WTC11 (cell line): ENCODE data around the gene PLXNB1. TPM values are rescaled to one million over a fixed set of nuclear protein-coding genes. Genes with fewer than 3 reads are reported as not detected.
"Not testable (repeated sequence)": the region's sequence is repeated elsewhere in the genome, so short reads cannot be mapped to it uniquely, and the experiment has no call there.

Experiments
- ATAC-seq: fragments of 200-7000 bp; cut with Tn5 transposase; 2 replicates; pipeline ENCODE4 v1.10.0; 2021; ENCODE audit warnings: mild to moderate bottlenecking, moderate library complexity
- CTCF ChIA-PET: fragments of 300-600 bp; sonication (Branson Sonifier 250); formaldehyde crosslinking; loops from one replicate; lab custom pipeline; 2021; ENCODE audit warnings: antibody characterized with exemption; lab: Charles Lee
- POLR2A ChIA-PET: fragments of 350-600 bp; sonication (Branson Sonifier 250); formaldehyde crosslinking; loops from one replicate; lab custom pipeline; 2021; ENCODE audit warnings: antibody characterized with exemption; lab: Charles Lee
- DNase-seq: peaks from one replicate; pipeline ENCODE4 v3.0.0; 2021; ENCODE audit warnings: low spot score
- H3K27ac Mint-ChIP-seq: 2 replicates; pipeline ENCODE4 v1.8.0; 2021; ENCODE audit warnings: mixed read lengths
- H3K27me3 Mint-ChIP-seq: 2 replicates; pipeline ENCODE4 v1.8.0; 2021; ENCODE audit warnings: low read depth, mild to moderate bottlenecking, moderate library complexity, mixed read lengths
- H3K36me3 Mint-ChIP-seq: 2 replicates; pipeline ENCODE4 v1.8.0; 2021; ENCODE audit warnings: mixed read lengths
- H3K4me1 Mint-ChIP-seq: 2 replicates; pipeline ENCODE4 v1.8.0; 2022; ENCODE audit warnings: mixed read lengths
- H3K4me3 Mint-ChIP-seq: 2 replicates; pipeline ENCODE4 v1.8.0; 2021; ENCODE audit warnings: mild to moderate bottlenecking, moderate library complexity, mixed read lengths
- H3K9me3 Mint-ChIP-seq: 2 replicates; pipeline ENCODE4 v1.8.0; 2021; ENCODE audit warnings: mixed read lengths
- ARID4B ChIP-seq: sonication (generic); formaldehyde crosslinking; IDR thresholded peaks from 2 replicates; pipeline ENCODE4 v1.8.0; 2023; ENCODE audit warnings: missing genetic modification reagents, mild to moderate bottlenecking, borderline replicate concordance
- ATF1 ChIP-seq: sonication (generic); formaldehyde crosslinking; IDR thresholded peaks from 2 replicates; pipeline ENCODE4 v1.8.1; 2023; ENCODE audit warnings: mild to moderate bottlenecking, moderate library complexity, missing genetic modification reagents
- CTCF ChIP-seq: fragments of 200-600 bp; IDR thresholded peaks from 2 replicates; pipeline ENCODE4 v1.8.0; 2022; ENCODE audit warnings: antibody characterized with exemption
- ERG ChIP-seq: fragments of 250-450 bp; sonication (Bioruptor Pico); IDR thresholded peaks from 2 replicates; pipeline ENCODE4 v1.8.0; 2021; ENCODE audit warnings: mild to moderate bottlenecking
- GABPB1 ChIP-seq: sonication (generic); formaldehyde crosslinking; IDR thresholded peaks from 2 replicates; pipeline ENCODE4 v1.8.1; 2023; ENCODE audit warnings: mild to moderate bottlenecking, missing genetic modification reagents
- MXD4 ChIP-seq: fragments of 250-450 bp; sonication (Bioruptor Pico); IDR thresholded peaks from 2 replicates; pipeline ENCODE4 v1.8.0; 2021; ENCODE audit warnings: mild to moderate bottlenecking, moderate library complexity, borderline replicate concordance
- NFYB ChIP-seq: sonication (generic); formaldehyde crosslinking; conservative IDR thresholded peaks from 2 replicates; pipeline ENCODE4 v1.8.0; 2022; ENCODE audit warnings: low read depth, missing genetic modification reagents
- OVOL2 ChIP-seq: fragments of 250-450 bp; sonication (Bioruptor Pico); IDR thresholded peaks from 2 replicates; pipeline ENCODE4 v1.9.0; 2021; ENCODE audit warnings: mild to moderate bottlenecking, borderline replicate concordance
- SP1 ChIP-seq: sonication (generic); formaldehyde crosslinking; conservative IDR thresholded peaks from 2 replicates; pipeline ENCODE4 v1.8.1; 2022; ENCODE audit warnings: missing genetic modification reagents
- TEAD1 ChIP-seq: sonication (generic); formaldehyde crosslinking; IDR thresholded peaks from 2 replicates; pipeline ENCODE4 v1.8.0; 2022; ENCODE audit warnings: mild to moderate bottlenecking, missing genetic modification reagents
- ZNF232 ChIP-seq: sonication (generic); formaldehyde crosslinking; IDR thresholded peaks from 2 replicates; pipeline ENCODE4 v1.8.0; 2022; ENCODE audit warnings: mild to moderate bottlenecking, missing genetic modification reagents
- total RNA-seq: library from RNA; stranded (reverse); gene quantifications from 3 replicates; pipeline ENCODE4 v1.2.3, GENCODE V29; 2021
- TF ChIP-seq, protein P1 (sequence below): sonication (generic); formaldehyde crosslinking; IDR thresholded peaks from 2 replicates; pipeline ENCODE4 v1.8.1; 2023; ENCODE audit warnings: mild to moderate bottlenecking, missing genetic modification reagents, borderline replicate concordance
- TF ChIP-seq, protein P2 (sequence below): sonication (generic); formaldehyde crosslinking; IDR thresholded peaks from 2 replicates; pipeline ENCODE4 v1.8.1; 2023; ENCODE audit warnings: mild to moderate bottlenecking, missing genetic modification reagents, moderate library complexity
- TF ChIP-seq, protein P3 (sequence below): fragments of 250-450 bp; sonication (Bioruptor Pico); IDR thresholded peaks from 2 replicates; pipeline ENCODE4 v2.1.2; 2022; ENCODE audit warnings: mild to moderate bottlenecking, moderate library complexity

Gene PLXNB1
- total RNA-seq, 1 experiment from 2014 or later: 143 TPM

DNA sequence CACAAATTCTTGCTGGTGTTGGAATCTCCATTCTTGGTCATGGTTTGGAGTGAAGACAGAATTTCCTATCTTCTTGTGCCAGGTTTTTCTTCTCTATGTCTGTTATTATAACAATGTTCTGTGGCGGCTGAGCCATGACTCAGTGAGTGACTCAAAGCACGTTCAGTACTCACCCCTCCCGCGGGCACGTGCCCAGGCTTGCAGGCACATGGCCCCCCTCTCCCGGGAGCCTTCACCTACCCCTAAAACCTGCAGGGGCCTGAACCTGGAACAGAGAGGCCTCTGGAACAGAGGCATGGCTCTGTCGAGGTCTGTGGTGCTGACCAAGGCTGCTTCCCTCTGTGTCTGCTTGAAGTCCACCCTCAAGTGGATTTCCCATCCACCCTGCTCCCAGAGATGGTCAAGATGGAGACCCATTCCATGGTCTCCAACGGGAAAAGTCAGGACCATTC is 27.6 kb downstream of the PLXNB1 start (continued):
- TF ChIP-seq, protein P1, sequence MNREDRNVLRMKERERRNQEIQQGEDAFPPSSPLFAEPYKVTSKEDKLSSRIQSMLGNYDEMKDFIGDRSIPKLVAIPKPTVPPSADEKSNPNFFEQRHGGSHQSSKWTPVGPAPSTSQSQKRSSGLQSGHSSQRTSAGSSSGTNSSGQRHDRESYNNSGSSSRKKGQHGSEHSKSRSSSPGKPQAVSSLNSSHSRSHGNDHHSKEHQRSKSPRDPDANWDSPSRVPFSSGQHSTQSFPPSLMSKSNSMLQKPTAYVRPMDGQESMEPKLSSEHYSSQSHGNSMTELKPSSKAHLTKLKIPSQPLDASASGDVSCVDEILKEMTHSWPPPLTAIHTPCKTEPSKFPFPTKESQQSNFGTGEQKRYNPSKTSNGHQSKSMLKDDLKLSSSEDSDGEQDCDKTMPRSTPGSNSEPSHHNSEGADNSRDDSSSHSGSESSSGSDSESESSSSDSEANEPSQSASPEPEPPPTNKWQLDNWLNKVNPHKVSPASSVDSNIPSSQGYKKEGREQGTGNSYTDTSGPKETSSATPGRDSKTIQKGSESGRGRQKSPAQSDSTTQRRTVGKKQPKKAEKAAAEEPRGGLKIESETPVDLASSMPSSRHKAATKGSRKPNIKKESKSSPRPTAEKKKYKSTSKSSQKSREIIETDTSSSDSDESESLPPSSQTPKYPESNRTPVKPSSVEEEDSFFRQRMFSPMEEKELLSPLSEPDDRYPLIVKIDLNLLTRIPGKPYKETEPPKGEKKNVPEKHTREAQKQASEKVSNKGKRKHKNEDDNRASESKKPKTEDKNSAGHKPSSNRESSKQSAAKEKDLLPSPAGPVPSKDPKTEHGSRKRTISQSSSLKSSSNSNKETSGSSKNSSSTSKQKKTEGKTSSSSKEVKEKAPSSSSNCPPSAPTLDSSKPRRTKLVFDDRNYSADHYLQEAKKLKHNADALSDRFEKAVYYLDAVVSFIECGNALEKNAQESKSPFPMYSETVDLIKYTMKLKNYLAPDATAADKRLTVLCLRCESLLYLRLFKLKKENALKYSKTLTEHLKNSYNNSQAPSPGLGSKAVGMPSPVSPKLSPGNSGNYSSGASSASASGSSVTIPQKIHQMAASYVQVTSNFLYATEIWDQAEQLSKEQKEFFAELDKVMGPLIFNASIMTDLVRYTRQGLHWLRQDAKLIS (CRISPR knock-in tag): no peak
- TF ChIP-seq OVOL2 (CRISPR knock-in tag) (no peak), GABPB1 (CRISPR knock-in tag) (no peak), CTCF (no peak)
- TF ChIP-seq, protein P2, sequence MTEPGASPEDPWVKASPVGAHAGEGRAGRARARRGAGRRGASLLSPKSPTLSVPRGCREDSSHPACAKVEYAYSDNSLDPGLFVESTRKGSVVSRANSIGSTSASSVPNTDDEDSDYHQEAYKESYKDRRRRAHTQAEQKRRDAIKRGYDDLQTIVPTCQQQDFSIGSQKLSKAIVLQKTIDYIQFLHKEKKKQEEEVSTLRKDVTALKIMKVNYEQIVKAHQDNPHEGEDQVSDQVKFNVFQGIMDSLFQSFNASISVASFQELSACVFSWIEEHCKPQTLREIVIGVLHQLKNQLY (CRISPR knock-in tag): no peak

DNA sequence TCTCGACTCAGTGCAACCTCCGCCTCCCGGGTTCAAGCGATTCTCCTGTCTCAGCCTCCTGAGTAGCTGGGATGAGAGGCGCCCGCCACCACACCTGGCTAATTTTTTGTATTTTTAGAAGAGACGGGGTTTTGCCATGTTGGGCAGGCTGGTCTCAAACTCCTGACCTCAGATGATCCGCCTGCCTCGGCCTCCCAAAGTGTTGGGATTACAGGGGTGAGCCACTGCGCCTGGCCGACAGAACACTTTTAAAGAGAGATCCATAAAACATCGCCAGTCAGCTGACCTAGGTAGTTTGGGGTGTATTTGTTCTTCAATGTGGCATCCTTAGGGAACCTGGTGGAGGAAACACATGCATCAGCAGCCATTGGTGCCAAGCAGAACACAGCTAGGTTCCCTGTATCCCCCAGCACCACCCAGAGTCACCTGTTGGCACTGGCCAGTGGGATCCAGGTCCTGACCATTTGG is 28.4 kb downstream of the PLXNB1 start:
- POLR2A ChIA-PET: interaction anchor here (1.0 to 1.5 kb wide), 5 partner anchors 29 to 207 kb away, joined by 3 to 8 read pairs (median 3); no protein-coding TSS in a partner anchor

GRCh38 chr3:48400824-48401433 is 29.0 kb downstream of the PLXNB1 start:
- DNase-seq (peak; percentile 50), ATAC-seq (peak; percentile 63)
- peaks cover 2% of the 10 kb centered on the region for H3K27me3 Mint-ChIP-seq
- ChIA-PET CTCF (interaction anchor here (0.7 to 7.8 kb wide), 54 partner anchors 8 to 261 kb away, joined by 3 to 378 read pairs (median 5); partner anchors contain the start of genes ATRIP, CCDC51, CDC25A and CELSR3), POLR2A (interaction anchor here (0.7 to 1.5 kb wide), 7 partner anchors 28 to 648 kb away, joined by 3 to 8 read pairs (median 4); no protein-coding TSS in a partner anchor)
- H3K9me3 Mint-ChIP-seq: 0 out of 2 replicates have a peak, but pooled peaks cover 3% of the 10 kb centered on the region
- peaks cover 33% of the 10 kb centered on the region for H3K36me3 Mint-ChIP-seq
- peaks cover 11% of the 10 kb centered on the region for H3K4me1 Mint-ChIP-seq
- H3K4me3 Mint-ChIP-seq: no peak overlapping the region
- H3K27ac Mint-ChIP-seq: peak overlapping the region; percentile 88
- TF ChIP-seq ATF1 (CRISPR knock-in tag) (no peak), ERG (CRISPR knock-in tag) (no peak), CTCF (peak; percentile 68), NFYB (no peak), SP1 (CRISPR knock-in tag) (0 out of 2 replicates have a peak, but pooled peaks have one; percentile 21), ARID4B (CRISPR knock-in tag) (no peak), ZNF232 (no peak), TEAD1 (CRISPR knock-in tag) (no peak), MXD4 (CRISPR knock-in tag) (no peak)
- TF ChIP-seq, protein P3, sequence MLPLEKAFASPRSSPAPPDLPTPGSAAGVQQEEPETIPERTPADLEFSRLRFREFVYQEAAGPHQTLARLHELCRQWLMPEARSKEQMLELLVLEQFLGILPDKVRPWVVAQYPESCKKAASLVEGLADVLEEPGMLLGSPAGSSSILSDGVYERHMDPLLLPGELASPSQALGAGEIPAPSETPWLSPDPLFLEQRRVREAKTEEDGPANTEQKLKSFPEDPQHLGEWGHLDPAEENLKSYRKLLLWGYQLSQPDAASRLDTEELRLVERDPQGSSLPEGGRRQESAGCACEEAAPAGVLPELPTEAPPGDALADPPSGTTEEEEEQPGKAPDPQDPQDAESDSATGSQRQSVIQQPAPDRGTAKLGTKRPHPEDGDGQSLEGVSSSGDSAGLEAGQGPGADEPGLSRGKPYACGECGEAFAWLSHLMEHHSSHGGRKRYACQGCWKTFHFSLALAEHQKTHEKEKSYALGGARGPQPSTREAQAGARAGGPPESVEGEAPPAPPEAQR (CRISPR knock-in tag): no peak

More for the DNA sequence above, 28.4 kb downstream of the PLXNB1 start:
- DNase-seq, H3K27ac Mint-ChIP-seq, H3K27me3 Mint-ChIP-seq, H3K4me3 Mint-ChIP-seq, ATAC-seq, H3K9me3 Mint-ChIP-seq: not testable (repeated sequence)
- Mint-ChIP-seq H3K4me1 (peaks cover 11% of the 10 kb centered on the region), H3K36me3 (peaks cover 38% of the 10 kb centered on the region)
- CTCF ChIA-PET: interaction anchor here (0.7 to 7.8 kb wide), 51 partner anchors 8 to 261 kb away, joined by 3 to 378 read pairs (median 5); partner anchors contain the start of genes ATRIP, CCDC51, CDC25A and CELSR3
